ENCODE data around the gene DNAJB2. TPM values are rescaled to one million over a fixed set of nuclear protein-coding genes. Genes with fewer than 3 reads are reported as not detected.
A peak's percentile ranks its signal among the peaks of the same experiment; 100 is the strongest.

Gene DNAJB2
- total and polyA plus RNA-seq, 2 donors (not counting 3 experiments of a cell fraction or from before 2014, with no cell fraction given) = 30.4 to 35.0 TPM

- POLR2A ChIA-PET = no interaction called here
- dilution Hi-C loops (cut with MboI; ENCODE audit: extremely low pct_ligation_motif_present, low sequenced_read_pairs) = no loop called here
- no TSS peak for BruUV-seq (replicated peaks)
- no peaks in the 10 kb centered on the region for H3K79me2 ChIP-seq (ENCODE audit: control insufficient read depth, insufficient read depth, low read length)
- no peaks in the 10 kb centered on the region for H3K9me1 ChIP-seq (replicated peaks; ENCODE audit: control insufficient read depth, extremely low read depth, insufficient read depth, low read length)
- H3K9ac ChIP-seq (replicated peaks; ENCODE audit: extremely low read depth, insufficient read depth, low read length) = no peak overlapping the region
- no peak overlapping the region for H2AFZ ChIP-seq (ENCODE audit: low read depth, low read length)
- intact Hi-C loops (cut with micrococcal nuclease) = loop anchor here (1.0 to 5.0 kb wide), 5 partner anchors 89 to 316 kb away; partner anchors contain the start of genes DNPEP and NHEJ1
- H3K4me3 ChIP-seq (replicated peaks in 1 of 3; ENCODE audit: insufficient read depth in 1 of 3, low read depth in 1 of 3, low read length in 3 of 3) = no peak overlapping the region
- H3K9me3 ChIP-seq (replicated peaks; ENCODE audit: control insufficient read depth, insufficient read depth, low read length) = no peaks in the 10 kb centered on the region
- CTCF ChIA-PET = interaction anchor here (0.8 to 11.2 kb wide), 8 partner anchors 16 to 268 kb away, joined by 3 to 253 read pairs (median 4); partner anchors contain the start of gene DNAJB2
- TF ChIP-seq, protein P1, sequence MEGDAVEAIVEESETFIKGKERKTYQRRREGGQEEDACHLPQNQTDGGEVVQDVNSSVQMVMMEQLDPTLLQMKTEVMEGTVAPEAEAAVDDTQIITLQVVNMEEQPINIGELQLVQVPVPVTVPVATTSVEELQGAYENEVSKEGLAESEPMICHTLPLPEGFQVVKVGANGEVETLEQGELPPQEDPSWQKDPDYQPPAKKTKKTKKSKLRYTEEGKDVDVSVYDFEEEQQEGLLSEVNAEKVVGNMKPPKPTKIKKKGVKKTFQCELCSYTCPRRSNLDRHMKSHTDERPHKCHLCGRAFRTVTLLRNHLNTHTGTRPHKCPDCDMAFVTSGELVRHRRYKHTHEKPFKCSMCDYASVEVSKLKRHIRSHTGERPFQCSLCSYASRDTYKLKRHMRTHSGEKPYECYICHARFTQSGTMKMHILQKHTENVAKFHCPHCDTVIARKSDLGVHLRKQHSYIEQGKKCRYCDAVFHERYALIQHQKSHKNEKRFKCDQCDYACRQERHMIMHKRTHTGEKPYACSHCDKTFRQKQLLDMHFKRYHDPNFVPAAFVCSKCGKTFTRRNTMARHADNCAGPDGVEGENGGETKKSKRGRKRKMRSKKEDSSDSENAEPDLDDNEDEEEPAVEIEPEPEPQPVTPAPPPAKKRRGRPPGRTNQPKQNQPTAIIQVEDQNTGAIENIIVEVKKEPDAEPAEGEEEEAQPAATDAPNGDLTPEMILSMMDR (IDR thresholded peaks at IDR 0.05; ENCODE audit: extremely low read depth in 1 of 2, insufficient read depth in 1 of 2, low read depth in 1 of 2, low read length in 2 of 2) = peak; percentile 16 to 19
- TF ChIP-seq JUN (IDR thresholded peaks at IDR 0.05; ENCODE audit: borderline replicate concordance, insufficient read depth, insufficient read length, low read depth) = no peak
- no peak overlapping the region for H3K27ac ChIP-seq (ENCODE audit: insufficient read depth, low read depth, low read length)
- no peak for DNase-seq (ENCODE audit: low read depth, low spot score)
- FAIRE-seq = no peak
- H3K27me3 ChIP-seq (ENCODE audit: control insufficient read depth in 2 of 2, insufficient read depth in 2 of 2, low read length in 2 of 2) = peaks cover 3 to 12% of the 10 kb centered on the region in 2 experiments
- H3K36me3 ChIP-seq (ENCODE audit: control insufficient read depth in 2 of 2, extremely low read depth in 1 of 2, insufficient read depth in 2 of 2, low read length in 2 of 2) = no peaks in the 10 kb centered on the region
- H4K20me1 ChIP-seq (replicated peaks; ENCODE audit: control insufficient read depth, extremely low read depth, insufficient read depth, low read length) = no peaks in the 10 kb centered on the region
- H3K4me1 ChIP-seq (ENCODE audit: control insufficient read depth, extremely low read depth, insufficient read depth, low read length) = peaks cover 4% of the 10 kb centered on the region
- H3K4me2 ChIP-seq (ENCODE audit: insufficient read depth, low read length) = no peak overlapping the region
These were observed 18.7 kb downstream of the DNAJB2 start for GRCh38 chr2:219297766-219298456.

GRCh38 chr2:219298759-219299371, 19.7 kb downstream of the DNAJB2 start:
- no peaks in the 10 kb centered on the region for H3K79me2 ChIP-seq (ENCODE audit: control insufficient read depth, insufficient read depth, low read length)
- BruUV-seq (replicated peaks) = no TSS peak
- H3K9ac ChIP-seq (replicated peaks; ENCODE audit: extremely low read depth, insufficient read depth, low read length) = no peak overlapping the region
- no peak for TF ChIP-seq EZH2 (IDR thresholded peaks at IDR 0.05; ENCODE audit: borderline replicate concordance, low read depth, low read length, severe bottlenecking)
- TF ChIP-seq JUN (IDR thresholded peaks at IDR 0.05; ENCODE audit: borderline replicate concordance, insufficient read depth, insufficient read length, low read depth) = no peak
- TF ChIP-seq, protein P1 (IDR thresholded peaks at IDR 0.05; ENCODE audit: extremely low read depth in 1 of 2, insufficient read depth in 1 of 2, low read depth in 1 of 2, low read length in 2 of 2) = peak; percentile 95 to 99
- no peak for TF ChIP-seq POLR2A (IDR thresholded peaks at IDR 0.05; ENCODE audit: low read depth, low read length)
- H4K20me1 ChIP-seq (replicated peaks; ENCODE audit: control insufficient read depth, extremely low read depth, insufficient read depth, low read length) = no peaks in the 10 kb centered on the region
- POLR2A ChIA-PET = no interaction called here
- intact Hi-C loops (cut with micrococcal nuclease) (loop anchor here (1.0 to 5.0 kb wide), 5 partner anchors 88 to 317 kb away; partner anchors contain the start of genes DNPEP and NHEJ1), dilution Hi-C loops (cut with MboI; ENCODE audit: extremely low pct_ligation_motif_present, low sequenced_read_pairs) (no loop called here)
- no peaks in the 10 kb centered on the region for H3K9me1 ChIP-seq (replicated peaks; ENCODE audit: control insufficient read depth, extremely low read depth, insufficient read depth, low read length)
- CTCF ChIA-PET = interaction anchor here (0.9 to 11.2 kb wide), 12 partner anchors 9 to 269 kb away, joined by 3 to 253 read pairs (median 4); partner anchors contain the start of genes DNAJB2, NHEJ1 and SLC23A3
- peaks cover 4% of the 10 kb centered on the region for H3K4me1 ChIP-seq (ENCODE audit: control insufficient read depth, extremely low read depth, insufficient read depth, low read length)
- no peak overlapping the region for H3K4me3 ChIP-seq (replicated peaks in 1 of 3; ENCODE audit: insufficient read depth in 1 of 3, low read depth in 1 of 3, low read length in 3 of 3)
- no peak overlapping the region for H3K27ac ChIP-seq (ENCODE audit: insufficient read depth, low read depth, low read length)
- H3K36me3 ChIP-seq (ENCODE audit: control insufficient read depth in 2 of 2, extremely low read depth in 1 of 2, insufficient read depth in 2 of 2, low read length in 2 of 2) = no peaks in the 10 kb centered on the region
- peak; percentile 67 for DNase-seq (ENCODE audit: low read depth, low spot score)
- H2AFZ ChIP-seq (ENCODE audit: low read depth, low read length) = no peak overlapping the region
- H3K27me3 ChIP-seq (ENCODE audit: control insufficient read depth in 2 of 2, insufficient read depth in 2 of 2, low read length in 2 of 2) = peaks cover 7 to 14% of the 10 kb centered on the region in 2 experiments
- no peak overlapping the region for H3K4me2 ChIP-seq (ENCODE audit: insufficient read depth, low read length)
- FAIRE-seq = peak; percentile 87
- H3K9me3 ChIP-seq (replicated peaks; ENCODE audit: control insufficient read depth, insufficient read depth, low read length) = no peaks in the 10 kb centered on the region

Data from endothelial cell of umbilical vein (primary cell).